ENCODE results near the gene DNAJC24. TPM values are rescaled to one million over a fixed set of nuclear protein-coding genes. Genes with fewer than 3 reads are reported as not detected.

The DNAJC24 gene
- total RNA-seq, 4 donors from 2014 or later, result 13.1 to 20.1 (median 16.6) TPM

GRCh38 chr11:31442086-31442485, 72.4 kb downstream of the DNAJC24 start:
- Histone ChIP-seq H3K4me3 (no peak overlapping the region), H3K4me1 (no peaks in the 10 kb centered on the region), H3K36me3 (no peaks in the 10 kb centered on the region), H3K27ac (no peak overlapping the region), H3K9me3 (no peaks in the 10 kb centered on the region), H3K27me3 (no peaks in the 10 kb centered on the region)
- intact Hi-C loops (cut with DNase I; ENCODE audit: low total_unique reads), result no loop called here
- in situ Hi-C loops (cut with MboI; ENCODE audit: low sequenced_read_pairs in 4 of 4), result no loop called here
- TF ChIP-seq CTCF (IDR thresholded peaks at IDR 0.05 in 4 of 5, conservative IDR thresholded peaks at IDR 0.05 in 1 of 5) (no peak), POLR2A (IDR thresholded peaks at IDR 0.05) (no peak)
- ATAC-seq (no peak), DNase-seq (no peak)

GRCh38 chr11:31443802-31444201, 74.1 kb downstream of the DNAJC24 start:
- no peak for ATAC-seq
- Histone ChIP-seq H3K27ac (no peak overlapping the region), H3K4me1 (no peaks in the 10 kb centered on the region), H3K27me3 (no peaks in the 10 kb centered on the region), H3K9me3 (no peaks in the 10 kb centered on the region), H3K36me3 (no peaks in the 10 kb centered on the region), H3K4me3 (no peak overlapping the region)
- intact Hi-C loops (cut with DNase I; ENCODE audit: low total_unique reads), result no loop called here
- TF ChIP-seq CTCF (IDR thresholded peaks at IDR 0.05 in 4 of 5, conservative IDR thresholded peaks at IDR 0.05 in 1 of 5), result no peak
- TF ChIP-seq POLR2A (IDR thresholded peaks at IDR 0.05), result no peak
- in situ Hi-C loops (cut with MboI; ENCODE audit: low sequenced_read_pairs in 4 of 4), result no loop called here
- DNase-seq, result no peak

- TF ChIP-seq CTCF (IDR thresholded peaks at IDR 0.05 in 4 of 5, conservative IDR thresholded peaks at IDR 0.05 in 1 of 5) (no peak), POLR2A (IDR thresholded peaks at IDR 0.05) (no peak)
- Histone ChIP-seq H3K27me3 (no peaks in the 10 kb centered on the region), H3K36me3 (peaks cover 0 to 3% of the 10 kb centered on the region in 2 donors), H3K27ac (no peak overlapping the region), H3K9me3 (no peaks in the 10 kb centered on the region), H3K4me3 (no peak overlapping the region), H3K4me1 (no peaks in the 10 kb centered on the region)
- intact Hi-C loops (cut with DNase I; ENCODE audit: low total_unique reads) (no loop called here), in situ Hi-C loops (cut with MboI; ENCODE audit: low sequenced_read_pairs in 4 of 4) (no loop called here)
- ATAC-seq, result no peak
- no peak for DNase-seq
Measured at GRCh38 chr11:31445621-31446020, 76.0 kb downstream of the DNAJC24 start.

- Histone ChIP-seq H3K4me1 (no peaks in the 10 kb centered on the region), H3K27ac (no peak overlapping the region), H3K36me3 (peaks cover 0 to 3% of the 10 kb centered on the region in 2 donors), H3K4me3 (no peak overlapping the region), H3K9me3 (no peaks in the 10 kb centered on the region), H3K27me3 (no peaks in the 10 kb centered on the region)
- in situ Hi-C loops (cut with MboI; ENCODE audit: low sequenced_read_pairs in 4 of 4) (no loop called here), intact Hi-C loops (cut with DNase I; ENCODE audit: low total_unique reads) (no loop called here)
- TF ChIP-seq CTCF (IDR thresholded peaks at IDR 0.05 in 4 of 5, conservative IDR thresholded peaks at IDR 0.05 in 1 of 5) (no peak), POLR2A (IDR thresholded peaks at IDR 0.05) (no peak)
- ATAC-seq, result no peak
- no peak for DNase-seq
Measured at GRCh38 chr11:31449040-31449439, 79.4 kb downstream of the DNAJC24 start.

GRCh38 chr11:31450841-31451240, 81.2 kb downstream of the DNAJC24 start:
- Histone ChIP-seq H3K27ac (no peak overlapping the region), H3K9me3 (no peaks in the 10 kb centered on the region), H3K27me3 (no peaks in the 10 kb centered on the region), H3K4me3 (no peak overlapping the region), H3K36me3 (peaks cover 0 to 3% of the 10 kb centered on the region in 2 donors), H3K4me1 (no peaks in the 10 kb centered on the region)
- DNase-seq (no peak), ATAC-seq (no peak)
- intact Hi-C loops (cut with DNase I; ENCODE audit: low total_unique reads), result no loop called here
- in situ Hi-C loops (cut with MboI; ENCODE audit: low sequenced_read_pairs in 4 of 4), result no loop called here
- TF ChIP-seq POLR2A (IDR thresholded peaks at IDR 0.05) (no peak), CTCF (IDR thresholded peaks at IDR 0.05 in 4 of 5, conservative IDR thresholded peaks at IDR 0.05 in 1 of 5) (no peak)

All from gastrocnemius medialis (tissue), 4 donors.